ENCODE measurements around the gene ADGRL3.
"Not testable (repeated sequence)": the region's sequence is repeated elsewhere in the genome, so short reads cannot be mapped to it uniquely, and the experiment has no call there.

DNA sequence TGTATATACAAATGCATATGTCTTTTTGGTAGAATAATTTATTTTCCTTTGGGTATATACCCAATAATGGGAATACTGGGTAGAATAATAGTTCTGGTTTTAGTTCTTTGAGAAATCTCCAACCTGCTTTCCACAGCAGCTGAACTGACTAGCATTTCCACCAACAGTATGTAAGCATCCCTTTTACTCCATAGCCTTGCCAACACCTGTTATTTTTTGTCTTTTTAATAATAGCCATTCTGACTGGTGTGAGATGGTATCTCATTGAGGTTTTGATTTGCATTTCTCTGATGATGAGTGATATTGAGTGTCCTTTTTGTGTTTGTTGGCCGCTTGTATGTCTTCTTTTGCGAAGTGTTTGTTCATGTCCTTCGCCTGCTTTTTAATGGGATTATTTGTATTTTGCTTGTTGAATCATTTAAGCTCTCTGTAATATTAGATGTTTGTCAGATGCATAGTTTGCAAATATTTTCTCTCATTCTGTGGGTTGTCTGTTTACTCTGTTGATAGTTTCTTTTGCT is 309.7 kb downstream of the ADGRL3 start:
- TF ChIP-seq POLR2A (IDR thresholded peaks at IDR 0.05) = not testable (repeated sequence)
- TF ChIP-seq, protein P1, sequence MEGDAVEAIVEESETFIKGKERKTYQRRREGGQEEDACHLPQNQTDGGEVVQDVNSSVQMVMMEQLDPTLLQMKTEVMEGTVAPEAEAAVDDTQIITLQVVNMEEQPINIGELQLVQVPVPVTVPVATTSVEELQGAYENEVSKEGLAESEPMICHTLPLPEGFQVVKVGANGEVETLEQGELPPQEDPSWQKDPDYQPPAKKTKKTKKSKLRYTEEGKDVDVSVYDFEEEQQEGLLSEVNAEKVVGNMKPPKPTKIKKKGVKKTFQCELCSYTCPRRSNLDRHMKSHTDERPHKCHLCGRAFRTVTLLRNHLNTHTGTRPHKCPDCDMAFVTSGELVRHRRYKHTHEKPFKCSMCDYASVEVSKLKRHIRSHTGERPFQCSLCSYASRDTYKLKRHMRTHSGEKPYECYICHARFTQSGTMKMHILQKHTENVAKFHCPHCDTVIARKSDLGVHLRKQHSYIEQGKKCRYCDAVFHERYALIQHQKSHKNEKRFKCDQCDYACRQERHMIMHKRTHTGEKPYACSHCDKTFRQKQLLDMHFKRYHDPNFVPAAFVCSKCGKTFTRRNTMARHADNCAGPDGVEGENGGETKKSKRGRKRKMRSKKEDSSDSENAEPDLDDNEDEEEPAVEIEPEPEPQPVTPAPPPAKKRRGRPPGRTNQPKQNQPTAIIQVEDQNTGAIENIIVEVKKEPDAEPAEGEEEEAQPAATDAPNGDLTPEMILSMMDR (IDR thresholded peaks at IDR 0.05) = not testable (repeated sequence)

Data from thyroid gland (tissue), 4 donors.